HFFc6 (cell line): ENCODE measurements around the gene ETHE1. TPM values are rescaled to one million over a fixed set of nuclear protein-coding genes. Genes with fewer than 3 reads are reported as not detected.

ENCODE experiments used
- DNase-seq: peaks from one replicate; pipeline ENCODE4 v3.0.0-alpha.2; 2018
- H3K27ac Mint-ChIP-seq: 2 replicates; pipeline ENCODE4 v1.8.0; 2020; ENCODE audit warnings: mild to moderate bottlenecking, mixed read lengths
- H3K27me3 Mint-ChIP-seq: 2 replicates; pipeline ENCODE4 v1.8.0; 2021; ENCODE audit warnings: mild to moderate bottlenecking, moderate library complexity, mixed read lengths; ENCODE audit not compliant: insufficient read depth
- H3K36me3 Mint-ChIP-seq: 2 replicates; pipeline ENCODE4 v1.8.0; 2021; ENCODE audit warnings: low read depth, mixed read lengths
- H3K4me1 Mint-ChIP-seq: 2 replicates; pipeline ENCODE4 v1.8.0; 2020; ENCODE audit warnings: low read depth, mixed read lengths
- H3K4me3 Mint-ChIP-seq: 2 replicates; pipeline ENCODE4 v1.8.0; 2020; ENCODE audit warnings: mild to moderate bottlenecking, moderate library complexity, mixed read lengths
- H3K9me3 Mint-ChIP-seq: 2 replicates; pipeline ENCODE4 v1.8.0; 2020; ENCODE audit warnings: mild to moderate bottlenecking, mixed read lengths
- total RNA-seq, 6 experiments: library from RNA; stranded (reverse); fragmentation: NEBNext Ultra II Directional; extraction: Animal tissue kit (Norgen Biotek cat#: 25700); gene quantifications; 2 replicates in 1 of 6; 3 replicates in 5 of 6; pipeline ENCODE4 v1.2.3, GENCODE V29; 2021
- TF ChIP-seq, protein P1 (sequence below): fragments of 200-600 bp; sonication (generic); IDR thresholded peaks from 2 replicates; pipeline ENCODE4 v1.5.0; 2021; ENCODE audit warnings: antibody characterized with exemption, mild to moderate bottlenecking

ETHE1 gene
- total RNA-seq, 6 experiments from 2014 or later = 81.3 to 125 (median 107) TPM

DNA sequence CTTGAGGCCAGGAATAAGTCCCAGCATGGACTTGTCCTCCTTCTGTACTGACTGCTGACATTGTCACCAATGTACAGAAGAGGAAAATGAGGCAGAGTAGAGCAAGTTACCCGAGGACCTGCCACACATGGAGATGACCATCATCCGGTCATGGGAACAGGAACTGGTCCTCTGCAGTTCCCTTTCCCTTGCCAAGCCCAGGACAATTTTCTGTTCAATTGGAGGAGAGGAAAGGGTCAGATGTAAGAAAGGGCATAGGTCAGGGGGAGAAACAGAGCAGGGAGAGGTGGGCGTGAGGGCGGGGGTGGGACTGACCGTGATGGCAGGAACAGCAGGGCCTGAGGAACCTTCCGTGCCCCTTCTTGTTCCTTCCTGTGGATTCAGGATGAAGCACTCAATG is 41.0 kb downstream of the ETHE1 start:
- Mint-ChIP-seq H3K27me3 (no peaks in the 10 kb centered on the region), H3K36me3 (peaks cover under 1% of the 10 kb centered on the region; the same call in 1 of the 2 replicates), H3K27ac (no peak overlapping the region), H3K4me1 (no peaks in the 10 kb centered on the region), H3K9me3 (no peaks in the 10 kb centered on the region), H3K4me3 (no peak overlapping the region)
- TF ChIP-seq, protein P1, sequence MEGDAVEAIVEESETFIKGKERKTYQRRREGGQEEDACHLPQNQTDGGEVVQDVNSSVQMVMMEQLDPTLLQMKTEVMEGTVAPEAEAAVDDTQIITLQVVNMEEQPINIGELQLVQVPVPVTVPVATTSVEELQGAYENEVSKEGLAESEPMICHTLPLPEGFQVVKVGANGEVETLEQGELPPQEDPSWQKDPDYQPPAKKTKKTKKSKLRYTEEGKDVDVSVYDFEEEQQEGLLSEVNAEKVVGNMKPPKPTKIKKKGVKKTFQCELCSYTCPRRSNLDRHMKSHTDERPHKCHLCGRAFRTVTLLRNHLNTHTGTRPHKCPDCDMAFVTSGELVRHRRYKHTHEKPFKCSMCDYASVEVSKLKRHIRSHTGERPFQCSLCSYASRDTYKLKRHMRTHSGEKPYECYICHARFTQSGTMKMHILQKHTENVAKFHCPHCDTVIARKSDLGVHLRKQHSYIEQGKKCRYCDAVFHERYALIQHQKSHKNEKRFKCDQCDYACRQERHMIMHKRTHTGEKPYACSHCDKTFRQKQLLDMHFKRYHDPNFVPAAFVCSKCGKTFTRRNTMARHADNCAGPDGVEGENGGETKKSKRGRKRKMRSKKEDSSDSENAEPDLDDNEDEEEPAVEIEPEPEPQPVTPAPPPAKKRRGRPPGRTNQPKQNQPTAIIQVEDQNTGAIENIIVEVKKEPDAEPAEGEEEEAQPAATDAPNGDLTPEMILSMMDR = no peak
- DNase-seq = no peak

DNA sequence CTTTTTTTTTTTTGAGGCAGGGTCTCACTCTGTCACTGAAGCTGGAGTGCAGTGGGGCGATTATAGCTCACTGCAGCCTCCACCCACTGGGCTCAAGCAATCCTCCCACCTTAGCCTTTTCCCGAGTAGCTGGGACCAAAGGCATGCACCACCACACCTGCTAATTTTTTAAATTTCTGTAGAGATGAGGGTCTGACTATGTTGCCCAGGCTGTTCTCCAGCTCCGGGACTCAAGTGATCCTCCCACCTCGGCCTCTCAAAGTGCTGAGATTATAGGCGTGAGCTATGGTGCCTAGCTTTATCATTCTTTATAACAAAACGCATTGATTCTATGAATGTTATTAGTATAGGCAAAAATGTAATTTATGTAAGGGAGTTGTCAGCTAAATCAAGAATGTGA is 43.7 kb downstream of the ETHE1 start:
- no peak for DNase-seq
- H3K9me3 Mint-ChIP-seq = no peaks in the 10 kb centered on the region
- no peak overlapping the region for H3K4me3 Mint-ChIP-seq
- H3K4me1 Mint-ChIP-seq = no peaks in the 10 kb centered on the region
- H3K27ac Mint-ChIP-seq = no peak overlapping the region
- TF ChIP-seq, protein P1 = no peak
- no peaks in the 10 kb centered on the region; the same call in 1 of the 2 replicates for H3K27me3 Mint-ChIP-seq
- peaks cover 9% of the 10 kb centered on the region for H3K36me3 Mint-ChIP-seq

DNA sequence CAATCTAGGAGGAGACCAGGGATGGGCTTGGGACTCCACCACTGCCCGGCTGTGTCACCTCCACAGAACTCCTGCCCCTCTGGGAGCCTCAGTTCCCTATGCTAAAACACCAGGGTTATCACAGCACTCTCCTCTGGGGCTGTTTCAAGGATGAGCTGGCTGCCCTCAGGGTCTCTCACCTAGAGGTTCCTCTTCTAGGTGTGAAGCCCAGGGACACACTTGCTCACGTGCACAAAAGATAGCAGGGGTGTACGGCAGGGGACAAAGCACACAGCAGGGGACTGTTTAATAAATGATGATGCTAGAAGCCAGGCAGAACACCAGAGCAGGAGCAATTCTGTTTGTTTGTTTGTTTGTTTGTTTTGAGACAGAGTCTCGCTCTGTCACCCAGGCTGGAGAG is 44.8 kb downstream of the ETHE1 start:
- Mint-ChIP-seq H3K36me3 (peaks cover 16% of the 10 kb centered on the region), H3K9me3 (no peaks in the 10 kb centered on the region), H3K4me1 (peaks cover 1% of the 10 kb centered on the region), H3K4me3 (no peak overlapping the region), H3K27ac (no peak overlapping the region), H3K27me3 (no peaks in the 10 kb centered on the region; the same call in 1 of the 2 replicates)
- no peak for DNase-seq
- TF ChIP-seq, protein P1 = no peak

DNA sequence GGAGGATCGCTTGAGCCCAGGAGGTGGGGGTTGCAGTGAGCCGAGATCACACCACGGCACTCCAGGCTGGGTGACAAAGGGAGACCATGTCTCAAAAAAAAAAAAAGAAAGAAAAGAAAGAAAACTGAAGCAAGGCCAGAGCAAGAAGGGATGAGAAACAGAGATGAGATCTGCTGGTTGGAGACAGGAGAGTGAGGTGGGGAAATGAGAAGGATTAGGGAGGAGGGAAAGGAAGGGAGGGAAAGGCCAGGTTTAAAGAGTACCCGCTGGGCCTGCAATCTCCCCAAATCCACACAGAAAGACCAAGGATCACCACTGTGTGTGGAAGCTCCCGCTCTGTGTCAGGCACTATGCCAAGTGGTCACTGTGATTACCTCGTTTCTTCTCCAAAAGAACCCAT is 45.3 kb downstream of the ETHE1 start:
- no peak for DNase-seq
- H3K9me3 Mint-ChIP-seq = no peaks in the 10 kb centered on the region
- peaks cover 16% of the 10 kb centered on the region for H3K36me3 Mint-ChIP-seq
- no peaks in the 10 kb centered on the region; the same call in 1 of the 2 replicates for H3K27me3 Mint-ChIP-seq
- TF ChIP-seq, protein P1 = no peak
- no peak overlapping the region for H3K4me3 Mint-ChIP-seq
- H3K27ac Mint-ChIP-seq = no peak overlapping the region
- peaks cover 6% of the 10 kb centered on the region for H3K4me1 Mint-ChIP-seq

DNA sequence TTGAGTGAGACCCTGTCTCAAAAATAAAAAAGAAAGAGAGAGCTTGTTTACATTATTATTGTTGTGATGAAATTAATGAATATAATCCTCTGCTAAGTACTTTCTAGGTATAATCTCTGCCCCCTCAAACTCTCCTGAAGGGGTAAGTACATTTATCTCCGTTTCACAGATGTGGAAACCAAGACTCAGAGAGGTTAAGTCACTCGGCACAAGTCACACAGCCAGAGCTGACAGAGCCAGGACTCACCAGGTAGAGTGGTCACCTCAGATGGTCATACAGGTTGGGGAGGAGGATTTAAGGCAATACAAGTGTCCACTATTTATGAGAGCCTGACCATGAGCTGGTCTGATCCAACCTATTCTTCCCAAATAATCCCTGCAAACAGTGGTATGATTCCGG is 46.4 kb downstream of the ETHE1 start:
- Mint-ChIP-seq H3K36me3 (peaks cover 22% of the 10 kb centered on the region), H3K4me1 (peaks cover 15% of the 10 kb centered on the region), H3K4me3 (no peak overlapping the region), H3K27me3 (no peaks in the 10 kb centered on the region; the same call in 1 of the 2 replicates), H3K9me3 (peaks cover under 1% of the 10 kb centered on the region; the same call in 1 of the 2 replicates), H3K27ac (no peak overlapping the region)
- TF ChIP-seq, protein P1 = no peak
- DNase-seq = no peak
